Activated naive CD4-positive, alpha-beta T cell treated with Interleukin-2 at 50 U/mL for 16 hours (primary cell): Measurements from ENCODE around the gene NGEF.
"Not testable (repeated sequence)": the region's sequence is repeated elsewhere in the genome, so short reads cannot be mapped to it uniquely, and the experiment has no call there.

ENCODE experiments used
- DNase-seq: peaks from one replicate; pipeline ENCODE4 v3.0.0-alpha.2; 2020

Gene NGEF, protein sequence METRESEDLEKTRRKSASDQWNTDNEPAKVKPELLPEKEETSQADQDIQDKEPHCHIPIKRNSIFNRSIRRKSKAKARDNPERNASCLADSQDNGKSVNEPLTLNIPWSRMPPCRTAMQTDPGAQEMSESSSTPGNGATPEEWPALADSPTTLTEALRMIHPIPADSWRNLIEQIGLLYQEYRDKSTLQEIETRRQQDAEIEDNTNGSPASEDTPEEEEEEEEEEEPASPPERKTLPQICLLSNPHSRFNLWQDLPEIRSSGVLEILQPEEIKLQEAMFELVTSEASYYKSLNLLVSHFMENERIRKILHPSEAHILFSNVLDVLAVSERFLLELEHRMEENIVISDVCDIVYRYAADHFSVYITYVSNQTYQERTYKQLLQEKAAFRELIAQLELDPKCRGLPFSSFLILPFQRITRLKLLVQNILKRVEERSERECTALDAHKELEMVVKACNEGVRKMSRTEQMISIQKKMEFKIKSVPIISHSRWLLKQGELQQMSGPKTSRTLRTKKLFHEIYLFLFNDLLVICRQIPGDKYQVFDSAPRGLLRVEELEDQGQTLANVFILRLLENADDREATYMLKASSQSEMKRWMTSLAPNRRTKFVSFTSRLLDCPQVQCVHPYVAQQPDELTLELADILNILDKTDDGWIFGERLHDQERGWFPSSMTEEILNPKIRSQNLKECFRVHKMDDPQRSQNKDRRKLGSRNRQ

GRCh38 chr2:233013027-233013461 lies at the start of gene NGEF:
Gene NGEF (minus strand): TSS chr2:233013256. CDS start chr2:232974890, 38,366 bp downstream.
- no peak for DNase-seq

DNA sequence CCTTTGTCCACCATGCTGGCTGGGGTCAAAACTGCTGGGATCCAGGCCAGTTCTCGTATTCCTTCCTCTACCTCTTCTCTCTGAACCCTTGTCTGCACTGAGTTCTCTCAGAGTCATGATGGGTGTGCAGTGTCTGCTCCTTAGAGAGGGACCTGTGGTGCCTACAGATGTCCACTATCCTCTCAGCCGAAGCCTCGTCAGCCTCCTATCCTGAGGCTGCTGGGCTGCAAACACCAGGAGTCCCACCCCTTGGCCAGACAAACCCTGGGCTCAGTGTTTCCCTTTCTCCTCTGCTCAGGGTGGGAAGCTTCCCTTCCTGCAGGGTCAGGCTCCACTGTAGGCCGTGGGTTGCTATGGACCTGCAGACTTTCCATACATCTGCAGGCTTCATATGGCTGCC lies 49.4 kb upstream of the NGEF start:
- no peak for DNase-seq

DNA sequence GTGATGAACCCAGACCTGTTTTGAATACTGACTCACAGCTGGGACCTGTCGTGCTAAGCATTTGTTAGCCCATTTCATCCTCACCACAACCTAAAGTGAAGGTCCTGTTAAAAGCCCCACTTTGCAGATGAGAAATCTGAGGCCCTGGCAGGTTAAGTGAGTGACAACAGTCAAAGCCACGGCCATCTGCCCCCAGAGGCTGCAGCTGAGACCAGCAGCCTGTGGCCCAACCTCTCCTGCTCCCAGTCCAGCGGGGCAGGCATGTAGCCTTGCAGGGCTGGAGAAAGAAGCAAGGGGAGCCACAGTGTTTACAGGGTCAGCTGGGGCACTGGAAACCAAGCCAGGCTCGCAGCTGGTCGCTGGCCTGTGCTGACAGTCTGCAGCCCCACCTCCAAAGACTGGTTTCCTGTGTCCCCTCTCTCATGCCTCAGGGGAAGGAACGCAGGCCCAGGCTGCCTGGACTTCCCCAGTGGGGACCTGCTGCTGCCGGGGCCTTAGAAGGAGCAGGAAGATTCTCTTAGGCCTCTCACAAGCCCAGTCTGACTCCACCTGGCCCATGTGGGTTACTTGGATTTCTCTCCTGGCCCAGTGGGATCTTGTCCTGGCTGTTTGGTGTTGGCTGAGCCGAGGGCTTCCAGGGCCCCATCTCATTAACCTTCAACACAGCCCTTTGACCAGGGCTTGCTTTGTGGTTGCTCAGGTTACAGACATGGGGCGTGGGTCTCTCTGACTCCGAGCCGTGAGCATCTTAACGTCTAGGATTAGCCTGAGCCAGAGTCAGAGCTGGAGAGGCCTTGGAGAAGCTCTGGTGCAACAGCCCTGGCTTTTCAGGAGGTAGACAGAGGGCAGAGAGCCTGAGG lies 48.8 kb upstream of the NGEF start:
- peak; percentile 59 for DNase-seq

DNA sequence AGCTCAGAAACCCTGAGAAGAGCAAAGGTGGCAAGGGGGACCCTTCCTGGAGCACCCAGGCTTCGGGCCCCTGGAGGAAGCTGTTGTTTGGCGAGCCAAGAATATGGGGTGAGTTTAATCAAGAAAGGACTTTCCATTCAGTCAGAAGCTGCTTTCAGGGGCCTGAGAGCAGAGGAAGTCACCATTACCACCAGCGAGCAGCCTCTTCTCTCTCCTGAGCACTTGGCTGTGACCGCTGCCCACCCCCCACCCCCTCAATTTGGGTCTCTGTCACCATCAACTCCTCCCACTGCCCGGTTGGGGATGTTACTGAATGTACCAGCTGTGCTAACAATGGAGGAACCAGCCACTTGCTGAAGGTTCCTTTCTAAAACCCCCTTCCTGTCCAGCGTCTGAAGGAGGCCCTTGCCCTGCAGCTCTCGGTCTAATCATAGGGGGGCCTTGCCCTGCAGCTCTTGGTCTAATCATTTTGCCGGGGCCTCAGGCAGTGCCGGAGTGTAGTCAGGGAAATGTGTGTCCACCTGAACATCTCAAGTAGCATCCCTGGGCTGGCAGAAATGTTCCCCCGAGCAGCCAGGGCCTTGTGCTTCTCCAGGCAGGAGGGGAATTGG lies 48.0 kb upstream of the NGEF start:
- DNase-seq, result peak; percentile 57

- DNase-seq, result no peak
These were observed 47.5 kb upstream of the NGEF start for GRCh38 chr2:233060501-233060979.

- peak; percentile 74 for DNase-seq
These were observed 46.9 kb upstream of the NGEF start, which contains the start of gene INPP5D for GRCh38 chr2:233059797-233060500. Gene INPP5D (plus strand): TSS chr2:233060342. CDS start chr2:233060479, 137 bp downstream.

DNA sequence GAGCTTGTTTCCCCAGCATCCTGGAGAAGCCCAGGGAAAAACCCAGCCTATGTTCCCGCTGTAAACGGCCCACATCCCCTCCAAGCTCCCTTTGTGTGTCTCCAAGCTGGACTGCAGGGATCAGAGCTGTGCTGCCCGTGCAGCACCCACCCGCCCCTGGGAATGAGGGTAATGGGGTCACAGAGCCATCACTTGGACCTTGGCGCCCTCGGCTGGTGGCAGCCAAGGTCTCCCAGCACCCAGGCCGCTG lies 46.4 kb upstream of the NGEF start:
- DNase-seq, result no peak

DNA sequence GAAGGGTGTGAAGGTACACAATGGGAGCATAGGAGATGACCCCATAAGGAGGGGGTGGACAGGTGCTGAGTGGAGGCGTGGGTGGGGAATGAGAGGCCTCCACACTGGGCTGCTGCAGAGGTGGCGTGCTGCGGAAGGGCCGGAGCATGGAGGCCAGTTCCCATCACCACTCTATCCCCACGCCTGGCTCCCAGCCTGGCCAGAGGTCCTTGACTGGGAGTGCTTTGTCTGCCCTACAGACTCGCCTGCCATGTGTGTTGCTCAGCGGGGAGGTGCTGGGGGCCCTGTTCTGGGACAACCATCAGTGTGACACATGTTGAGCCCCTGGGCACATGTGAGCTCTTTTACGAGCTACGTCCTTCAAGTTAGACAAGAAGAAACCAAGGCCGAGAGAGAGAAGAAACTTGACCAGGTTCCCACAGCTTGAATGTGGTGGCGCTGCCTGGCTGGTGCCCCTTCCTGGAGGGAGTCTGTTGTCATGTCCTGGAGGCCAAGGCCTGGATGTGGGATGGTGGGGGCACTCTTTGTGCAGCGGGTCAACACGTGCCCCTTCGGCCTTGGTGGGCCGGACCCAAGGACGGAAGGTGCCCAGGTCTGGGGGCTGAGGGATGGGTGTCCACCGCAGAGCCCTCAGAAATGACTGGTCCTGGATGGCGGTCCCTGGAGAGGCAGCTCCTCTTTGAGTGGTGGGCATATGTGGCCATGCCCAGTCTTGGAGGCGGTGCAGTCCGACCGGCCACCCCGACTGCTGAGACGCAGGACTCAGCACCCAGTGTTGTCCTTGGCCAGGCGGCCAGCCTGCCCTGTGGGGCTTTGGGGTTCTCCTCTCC lies 45.9 kb upstream of the NGEF start:
- no peak for DNase-seq

- DNase-seq, result no peak
These were observed 44.0 kb upstream of the NGEF start for GRCh38 chr2:233056961-233057605.

DNA sequence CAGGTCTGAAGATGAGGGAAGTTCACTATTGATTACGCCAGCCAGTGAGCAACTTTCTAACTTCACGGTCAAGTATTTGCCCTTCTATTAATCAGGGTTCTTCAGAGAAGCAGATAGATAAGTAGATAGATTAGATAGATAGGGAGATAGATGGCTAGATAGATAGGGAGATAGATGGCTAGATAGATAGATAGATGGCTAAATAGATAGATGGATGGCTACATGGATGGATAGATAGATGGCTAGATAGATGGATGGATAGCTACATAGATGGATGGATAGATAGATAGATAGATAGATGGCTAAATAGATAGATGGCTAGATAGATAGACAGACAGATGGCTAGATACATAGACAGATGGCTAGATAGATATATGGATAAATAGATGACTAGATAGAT lies 42.3 kb upstream of the NGEF start:
- DNase-seq, result no peak

DNA sequence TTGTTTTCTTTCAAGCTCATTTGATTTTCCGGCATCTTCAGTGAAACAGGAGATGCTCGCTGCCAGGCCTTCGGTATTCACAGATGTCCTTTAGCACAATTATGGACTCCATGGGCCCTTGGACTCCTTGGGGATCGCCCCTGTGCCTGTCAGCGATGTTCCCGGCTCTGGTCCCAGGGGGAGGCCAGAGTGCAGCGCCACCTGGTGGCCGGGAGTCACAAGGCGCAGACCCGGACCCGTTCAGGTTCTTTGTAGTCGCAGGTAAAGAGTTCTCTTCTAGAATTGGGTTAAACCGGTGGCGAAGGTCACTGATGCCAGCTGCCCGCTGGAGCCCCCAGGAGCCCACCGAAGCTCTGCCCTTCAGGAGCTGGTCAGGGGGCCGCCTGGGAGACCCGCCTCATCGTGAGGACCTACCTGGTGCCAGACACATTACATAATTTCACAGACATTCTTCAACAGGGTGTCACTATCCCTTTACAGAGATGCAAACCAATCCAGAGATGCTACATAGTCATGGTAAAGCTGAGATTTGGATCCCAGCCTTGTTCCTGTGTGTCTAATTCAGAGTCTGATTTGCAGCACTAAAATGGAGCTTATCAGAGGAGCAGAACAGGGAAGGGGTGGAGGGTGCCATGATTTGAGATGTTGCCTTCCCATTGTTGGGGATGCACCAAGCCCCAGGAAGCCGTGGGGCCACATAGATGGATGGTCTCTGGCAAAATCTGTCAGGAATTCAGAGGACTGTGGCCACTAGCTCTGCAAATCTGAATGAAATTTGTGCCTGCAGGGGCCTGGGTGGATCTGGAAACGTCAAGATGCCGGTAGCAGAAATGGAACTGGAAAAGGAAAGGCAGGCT lies 41.1 kb upstream of the NGEF start:
- peak; percentile 77 for DNase-seq

- not testable (repeated sequence) for DNase-seq
These were observed 39.5 kb upstream of the NGEF start for GRCh38 chr2:233052517-233052916.

DNA sequence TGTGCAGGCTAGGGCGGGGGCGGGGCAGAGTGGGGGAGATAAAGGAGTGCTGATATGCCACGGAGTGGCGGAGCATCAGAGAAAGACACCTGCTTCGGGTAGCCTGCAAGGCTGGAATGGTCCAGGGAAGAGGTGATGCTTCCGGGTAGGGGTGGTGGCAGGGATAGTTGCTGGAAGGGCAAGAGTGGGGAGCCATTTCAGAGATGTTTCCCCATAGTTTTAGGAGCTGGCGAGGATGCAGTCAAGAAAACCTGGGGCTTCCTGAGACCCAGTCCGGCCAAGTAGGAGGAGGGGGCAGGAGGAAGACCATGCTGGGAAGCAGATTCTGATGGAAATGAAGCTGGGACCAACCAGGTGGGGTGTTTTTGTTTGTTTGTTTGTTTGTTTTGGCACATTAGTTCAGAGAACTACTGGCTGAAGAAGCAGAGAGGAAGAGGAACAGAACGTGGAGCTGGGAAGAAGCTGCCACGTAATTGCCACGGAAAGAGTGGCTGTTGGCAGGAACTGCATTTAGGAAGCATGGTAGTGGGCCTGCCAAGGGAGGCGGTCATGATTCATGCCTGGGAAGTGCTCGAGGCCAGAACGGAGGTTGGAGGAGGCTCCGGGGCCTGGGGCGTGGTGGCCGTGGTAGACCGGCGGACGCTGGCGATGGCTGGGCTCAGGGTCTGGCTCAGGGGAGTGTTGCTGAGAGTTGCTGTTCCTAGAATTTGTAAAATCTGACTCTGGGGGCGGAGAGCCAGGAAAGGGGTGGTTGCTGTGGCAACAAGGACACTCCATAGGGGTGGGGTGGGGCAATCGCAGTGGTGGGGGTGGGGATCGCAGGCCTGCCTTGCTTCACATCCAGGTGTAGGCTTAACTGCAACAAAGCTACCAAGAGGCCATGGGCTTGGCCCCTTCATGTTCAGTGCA lies 38.4 kb upstream of the NGEF start:
- no peak for DNase-seq

GRCh38 chr2:233049194-233049761 lies 36.2 kb upstream of the NGEF start:
- no peak for DNase-seq

- no peak for DNase-seq
These were observed 35.6 kb upstream of the NGEF start for GRCh38 chr2:233048569-233049193.

DNA sequence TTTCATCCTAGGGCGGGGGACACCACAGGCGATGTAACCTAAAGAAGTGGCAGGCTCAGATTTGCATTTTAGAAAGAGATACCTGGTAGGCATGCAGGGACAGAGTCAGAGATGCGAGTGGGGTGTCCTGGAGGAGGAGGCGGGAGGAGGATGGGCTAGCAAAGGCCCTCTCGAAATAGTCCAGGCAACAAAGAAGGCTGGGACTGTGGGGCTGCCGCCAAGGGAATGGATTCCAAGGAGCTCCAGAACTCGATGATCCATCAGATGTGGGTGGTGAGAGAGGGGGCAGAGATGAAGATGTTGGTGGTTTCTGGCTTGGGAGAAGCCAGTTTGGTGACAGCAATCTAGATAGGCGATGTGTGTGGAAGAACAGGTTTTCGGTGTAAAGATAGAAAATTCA lies 34.6 kb upstream of the NGEF start:
- DNase-seq, result no peak

DNA sequence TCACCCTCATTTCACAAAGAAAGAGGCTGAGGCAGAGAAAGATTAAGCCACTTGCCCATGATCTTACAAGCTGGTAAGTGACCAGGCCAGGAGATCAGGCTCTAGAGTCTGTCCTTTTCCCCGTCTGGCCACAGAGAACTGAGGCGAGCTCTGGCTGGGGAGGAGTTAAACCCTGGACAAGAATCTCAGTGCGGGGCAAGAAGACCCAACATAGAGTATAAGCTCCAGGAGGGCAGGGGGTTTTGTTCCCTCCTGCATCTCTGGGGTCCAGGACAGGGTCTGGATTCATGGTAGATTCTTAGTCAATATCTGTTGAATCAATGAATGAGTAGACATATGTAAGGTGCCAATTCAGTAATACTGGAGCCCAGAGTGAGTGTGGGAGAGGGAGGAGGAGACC lies 34.1 kb upstream of the NGEF start:
- no peak for DNase-seq
